CD4-positive, alpha-beta T cell treated with Interleukin-6 for 4 hours (primary cell): ENCODE data around the gene PRDM12.

Experiments
- DNase-seq: peaks from one replicate; pipeline ENCODE4 v3.0.0-alpha.2; 2020; ENCODE audit warnings: mixed read lengths

The PRDM12 gene

DNA sequence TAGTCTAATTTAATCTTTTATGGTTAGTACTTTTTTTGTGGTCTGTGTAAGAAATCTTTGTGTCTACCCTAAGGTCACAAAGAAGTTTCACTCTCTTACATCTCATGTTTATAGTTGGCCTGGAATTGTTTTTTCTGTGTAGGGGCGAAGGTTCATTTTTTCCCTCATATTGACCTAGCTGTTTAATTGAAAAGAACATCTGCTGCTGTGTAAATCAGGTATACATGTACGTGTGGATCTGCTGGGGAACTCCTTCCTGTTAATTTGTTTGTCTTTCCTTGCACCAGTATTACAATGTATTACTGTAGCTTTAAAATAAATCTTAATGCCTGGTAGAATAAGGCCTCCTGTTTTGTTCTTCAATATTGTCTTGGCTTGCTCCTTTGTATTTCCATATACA, 67.0 kb downstream of the PRDM12 start:
- no peak for DNase-seq

DNA sequence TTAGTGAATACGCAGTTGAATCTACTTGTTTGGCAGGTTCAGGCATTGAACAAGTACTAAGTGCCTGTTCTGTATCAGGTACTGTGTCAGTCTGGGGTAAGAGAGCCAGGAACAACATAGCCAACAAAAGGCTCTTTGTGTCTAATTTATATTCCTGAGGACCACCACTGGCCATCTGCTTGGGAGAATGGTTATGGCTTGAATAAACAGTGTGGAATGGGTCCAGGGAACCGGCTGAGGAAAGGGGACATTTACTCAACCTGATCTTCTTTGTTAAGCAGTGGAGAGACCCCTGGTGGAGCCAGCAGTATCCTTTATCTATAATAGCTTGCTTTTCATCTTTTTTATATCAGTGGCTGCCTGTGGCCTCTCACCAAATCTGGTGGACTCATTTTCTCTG, 67.7 kb downstream of the PRDM12 start:
- no peak for DNase-seq
